ENCODE measurements around the gene HMGB4. TPM values are rescaled to one million over a fixed set of nuclear protein-coding genes. Genes with fewer than 3 reads are reported as not detected.
A peak's percentile ranks its signal among the peaks of the same experiment; 100 is the strongest.

HMGB4 gene
- polyA plus RNA-seq, 1 of the 3 experiments (the other 2 are of a cell fraction) = not detected

DNA sequence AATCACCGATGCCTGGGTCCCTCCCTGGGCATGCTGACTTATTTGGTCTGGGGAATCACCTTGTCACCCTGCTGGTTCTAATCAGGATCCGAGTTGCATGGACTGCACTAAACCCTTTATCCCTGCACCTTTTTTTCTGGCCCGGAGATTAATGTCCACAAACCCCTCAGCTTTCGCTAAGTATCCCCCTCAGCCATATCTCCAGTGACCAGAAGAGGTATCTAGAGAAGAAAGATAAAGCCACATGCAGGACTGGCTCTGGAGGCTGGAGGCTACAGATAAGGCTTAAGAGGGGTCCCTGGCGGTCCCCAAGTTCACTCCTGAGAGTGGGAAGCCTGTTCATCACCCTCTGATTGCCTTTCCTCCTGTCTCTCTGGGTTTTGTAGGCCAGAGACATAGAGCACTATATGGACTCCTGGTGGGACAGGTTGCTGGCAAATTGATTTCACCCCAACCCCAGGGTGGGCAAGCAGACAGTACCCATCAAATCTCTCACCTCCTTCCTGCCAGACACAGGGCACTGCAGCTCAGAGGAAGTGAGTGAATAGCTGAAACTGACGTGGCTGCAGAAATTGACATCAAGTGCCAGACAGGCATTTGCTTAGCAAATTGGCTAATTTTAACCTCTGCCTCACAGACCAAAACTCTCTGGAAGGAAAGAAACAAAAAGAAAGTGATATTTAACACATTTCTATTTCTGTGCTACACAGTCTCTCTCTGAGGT lies 38.8 kb downstream of the HMGB4 start:
- H3K36me3 ChIP-seq (replicated peaks in 1 of 2; ENCODE audit: control insufficient read depth in 1 of 2, insufficient read depth in 2 of 2, low read length in 1 of 2) = no peaks in the 10 kb centered on the region
- H3K4me2 ChIP-seq = no peak overlapping the region
- POLR2A ChIA-PET = no interaction called here
- no peaks in the 10 kb centered on the region for H4K20me1 ChIP-seq (ENCODE audit: insufficient read depth)
- no peaks in the 10 kb centered on the region for H3K9me2 ChIP-seq
- H3K79me2 ChIP-seq (ENCODE audit: insufficient read depth) = no peaks in the 10 kb centered on the region
- 24% methylated on average over 5 of the region's 6 CpGs for WGBS (ENCODE audit: low lambda C conversion rate)
- H2AFZ ChIP-seq (ENCODE audit: low read depth) = no peak overlapping the region
- no peak for TF ChIP-seq MXI1 (IDR thresholded peaks at IDR 0.05; ENCODE audit: low read depth, low read length)
- TF ChIP-seq, protein P1, sequence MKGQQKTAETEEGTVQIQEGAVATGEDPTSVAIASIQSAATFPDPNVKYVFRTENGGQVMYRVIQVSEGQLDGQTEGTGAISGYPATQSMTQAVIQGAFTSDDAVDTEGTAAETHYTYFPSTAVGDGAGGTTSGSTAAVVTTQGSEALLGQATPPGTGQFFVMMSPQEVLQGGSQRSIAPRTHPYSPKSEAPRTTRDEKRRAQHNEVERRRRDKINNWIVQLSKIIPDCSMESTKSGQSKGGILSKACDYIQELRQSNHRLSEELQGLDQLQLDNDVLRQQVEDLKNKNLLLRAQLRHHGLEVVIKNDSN (IDR thresholded peaks at IDR 0.05; ENCODE audit: borderline replicate concordance, low read depth) = no peak
- TF ChIP-seq, protein P2, sequence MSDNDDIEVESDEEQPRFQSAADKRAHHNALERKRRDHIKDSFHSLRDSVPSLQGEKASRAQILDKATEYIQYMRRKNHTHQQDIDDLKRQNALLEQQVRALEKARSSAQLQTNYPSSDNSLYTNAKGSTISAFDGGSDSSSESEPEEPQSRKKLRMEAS (IDR thresholded peaks at IDR 0.05; ENCODE audit: low read depth) = no peak
- TF ChIP-seq GATA2 (CRISPR knock-in tag; IDR thresholded peaks at IDR 0.05) = no peak
- TF ChIP-seq NRF1 (IDR thresholded peaks at IDR 0.05; ENCODE audit: low read depth, low read length) = no peak
- TF ChIP-seq, protein P3, sequence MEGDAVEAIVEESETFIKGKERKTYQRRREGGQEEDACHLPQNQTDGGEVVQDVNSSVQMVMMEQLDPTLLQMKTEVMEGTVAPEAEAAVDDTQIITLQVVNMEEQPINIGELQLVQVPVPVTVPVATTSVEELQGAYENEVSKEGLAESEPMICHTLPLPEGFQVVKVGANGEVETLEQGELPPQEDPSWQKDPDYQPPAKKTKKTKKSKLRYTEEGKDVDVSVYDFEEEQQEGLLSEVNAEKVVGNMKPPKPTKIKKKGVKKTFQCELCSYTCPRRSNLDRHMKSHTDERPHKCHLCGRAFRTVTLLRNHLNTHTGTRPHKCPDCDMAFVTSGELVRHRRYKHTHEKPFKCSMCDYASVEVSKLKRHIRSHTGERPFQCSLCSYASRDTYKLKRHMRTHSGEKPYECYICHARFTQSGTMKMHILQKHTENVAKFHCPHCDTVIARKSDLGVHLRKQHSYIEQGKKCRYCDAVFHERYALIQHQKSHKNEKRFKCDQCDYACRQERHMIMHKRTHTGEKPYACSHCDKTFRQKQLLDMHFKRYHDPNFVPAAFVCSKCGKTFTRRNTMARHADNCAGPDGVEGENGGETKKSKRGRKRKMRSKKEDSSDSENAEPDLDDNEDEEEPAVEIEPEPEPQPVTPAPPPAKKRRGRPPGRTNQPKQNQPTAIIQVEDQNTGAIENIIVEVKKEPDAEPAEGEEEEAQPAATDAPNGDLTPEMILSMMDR (IDR thresholded peaks at IDR 0.05) = no peak
- TF ChIP-seq JUND (IDR thresholded peaks at IDR 0.05) = no peak
- TF ChIP-seq RCOR1 (IDR thresholded peaks at IDR 0.05; ENCODE audit: low read length) = no peak
- no peak for TF ChIP-seq POLR2AphosphoS5 (IDR thresholded peaks at IDR 0.05; ENCODE audit: low read depth, low read length)
- TF ChIP-seq CHD2 (IDR thresholded peaks at IDR 0.05; ENCODE audit: low read length, partially characterized antibody) = no peak
- no peak for TF ChIP-seq FOSL2 (IDR thresholded peaks at IDR 0.05; ENCODE audit: borderline replicate concordance, low read depth)
- no peak for TF ChIP-seq EP300 (IDR thresholded peaks at IDR 0.05; ENCODE audit: borderline replicate concordance in 1 of 2, low read depth in 1 of 2, low read length in 1 of 2)
- no peak for TF ChIP-seq RFX5 (IDR thresholded peaks at IDR 0.05; ENCODE audit: low read length)
- TF ChIP-seq TCF12 (IDR thresholded peaks at IDR 0.05) = no peak
- DNase-seq = peak; percentile 26
- no peaks in the 10 kb centered on the region for H3F3A ChIP-seq (replicated peaks; ENCODE audit: insufficient read depth)
- H3K9ac ChIP-seq = no peak overlapping the region
- CTCF ChIA-PET = interaction anchor here (1.6 kb wide), 1 partner anchor 211 kb away, joined by 4 read pairs; no protein-coding TSS in a partner anchor
- no peaks in the 10 kb centered on the region for H3K27me3 ChIP-seq (ENCODE audit: insufficient read depth)
- H3K4me3 ChIP-seq (ENCODE audit: low read depth in 2 of 2, low read length in 1 of 2) = no peak overlapping the region
- no peaks in the 10 kb centered on the region for H3K9me3 ChIP-seq
- H3K27ac ChIP-seq (ENCODE audit: low read depth in 2 of 2, low read length in 1 of 2) = no peak overlapping the region
- peaks cover 0 to 14% of the 10 kb centered on the region in 2 experiments; a peak in 2 of 4 replicates for H3K4me1 ChIP-seq (ENCODE audit: control insufficient read depth in 1 of 2, insufficient read depth in 2 of 2, low read depth in 1 of 2, low read length in 1 of 2)

DNA sequence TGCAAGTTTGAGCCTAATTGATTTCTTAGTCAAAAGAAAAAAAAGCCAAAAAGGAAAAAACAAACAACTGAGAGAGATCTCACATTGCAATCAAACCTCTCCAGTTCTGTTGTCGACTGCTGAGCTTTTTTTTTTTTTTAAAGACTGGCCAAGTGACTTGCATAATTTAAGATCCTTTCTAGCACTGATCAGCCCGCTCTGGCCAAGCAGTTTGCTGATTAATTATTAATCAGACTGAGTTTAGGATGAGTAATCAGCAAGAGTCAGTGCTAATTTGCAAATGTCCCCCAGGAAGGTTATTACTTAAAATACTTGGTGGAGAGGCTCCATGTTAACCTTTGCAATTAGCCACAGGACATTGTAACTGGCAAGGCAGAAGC lies 39.3 kb downstream of the HMGB4 start:
- Histone ChIP-seq H2AFZ (ENCODE audit: low read depth) (no peak overlapping the region), H3K79me2 (ENCODE audit: insufficient read depth) (no peaks in the 10 kb centered on the region), H3K4me1 (ENCODE audit: control insufficient read depth in 1 of 2, insufficient read depth in 2 of 2, low read depth in 1 of 2, low read length in 1 of 2) (peaks cover 0 to 11% of the 10 kb centered on the region in 2 experiments; a peak in 2 of 4 replicates), H3K27ac (ENCODE audit: low read depth in 2 of 2, low read length in 1 of 2) (no peak overlapping the region), H3K9ac (no peak overlapping the region), H3F3A (replicated peaks; ENCODE audit: insufficient read depth) (no peaks in the 10 kb centered on the region), H3K36me3 (replicated peaks in 1 of 2; ENCODE audit: control insufficient read depth in 1 of 2, insufficient read depth in 2 of 2, low read length in 1 of 2) (no peaks in the 10 kb centered on the region), H3K9me3 (no peaks in the 10 kb centered on the region), H3K4me3 (ENCODE audit: low read depth in 2 of 2, low read length in 1 of 2) (no peak overlapping the region), H3K27me3 (ENCODE audit: insufficient read depth) (no peaks in the 10 kb centered on the region), H3K9me2 (no peaks in the 10 kb centered on the region), H4K20me1 (ENCODE audit: insufficient read depth) (no peaks in the 10 kb centered on the region), H3K4me2 (no peak overlapping the region)
- ChIA-PET CTCF (no interaction called here), POLR2A (no interaction called here)
- WGBS (ENCODE audit: low lambda C conversion rate) = 10% methylated on average over 2 of the region's 2 CpGs
- no peak for DNase-seq
- no peak for TF ChIP-seq RAD21 (IDR thresholded peaks at IDR 0.05; ENCODE audit: low read length)
- TF ChIP-seq MXI1 (IDR thresholded peaks at IDR 0.05; ENCODE audit: low read depth, low read length) = no peak
- no peak for TF ChIP-seq SIN3A (IDR thresholded peaks at IDR 0.05; ENCODE audit: borderline replicate concordance, low read depth, low read length)
- no peak for TF ChIP-seq FOXJ3 (CRISPR knock-in tag; IDR thresholded peaks at IDR 0.05)
- no peak for TF ChIP-seq FOSL2 (IDR thresholded peaks at IDR 0.05; ENCODE audit: borderline replicate concordance, low read depth)
- no peak for TF ChIP-seq GATA2 (CRISPR knock-in tag; IDR thresholded peaks at IDR 0.05)
- TF ChIP-seq, protein P4, sequence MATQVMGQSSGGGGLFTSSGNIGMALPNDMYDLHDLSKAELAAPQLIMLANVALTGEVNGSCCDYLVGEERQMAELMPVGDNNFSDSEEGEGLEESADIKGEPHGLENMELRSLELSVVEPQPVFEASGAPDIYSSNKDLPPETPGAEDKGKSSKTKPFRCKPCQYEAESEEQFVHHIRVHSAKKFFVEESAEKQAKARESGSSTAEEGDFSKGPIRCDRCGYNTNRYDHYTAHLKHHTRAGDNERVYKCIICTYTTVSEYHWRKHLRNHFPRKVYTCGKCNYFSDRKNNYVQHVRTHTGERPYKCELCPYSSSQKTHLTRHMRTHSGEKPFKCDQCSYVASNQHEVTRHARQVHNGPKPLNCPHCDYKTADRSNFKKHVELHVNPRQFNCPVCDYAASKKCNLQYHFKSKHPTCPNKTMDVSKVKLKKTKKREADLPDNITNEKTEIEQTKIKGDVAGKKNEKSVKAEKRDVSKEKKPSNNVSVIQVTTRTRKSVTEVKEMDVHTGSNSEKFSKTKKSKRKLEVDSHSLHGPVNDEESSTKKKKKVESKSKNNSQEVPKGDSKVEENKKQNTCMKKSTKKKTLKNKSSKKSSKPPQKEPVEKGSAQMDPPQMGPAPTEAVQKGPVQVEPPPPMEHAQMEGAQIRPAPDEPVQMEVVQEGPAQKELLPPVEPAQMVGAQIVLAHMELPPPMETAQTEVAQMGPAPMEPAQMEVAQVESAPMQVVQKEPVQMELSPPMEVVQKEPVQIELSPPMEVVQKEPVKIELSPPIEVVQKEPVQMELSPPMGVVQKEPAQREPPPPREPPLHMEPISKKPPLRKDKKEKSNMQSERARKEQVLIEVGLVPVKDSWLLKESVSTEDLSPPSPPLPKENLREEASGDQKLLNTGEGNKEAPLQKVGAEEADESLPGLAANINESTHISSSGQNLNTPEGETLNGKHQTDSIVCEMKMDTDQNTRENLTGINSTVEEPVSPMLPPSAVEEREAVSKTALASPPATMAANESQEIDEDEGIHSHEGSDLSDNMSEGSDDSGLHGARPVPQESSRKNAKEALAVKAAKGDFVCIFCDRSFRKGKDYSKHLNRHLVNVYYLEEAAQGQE (IDR thresholded peaks at IDR 0.05; ENCODE audit: low read depth, low read length) = no peak
- no peak for TF ChIP-seq FOXM1 (IDR thresholded peaks at IDR 0.05; ENCODE audit: low read depth)
- TF ChIP-seq, protein P5, sequence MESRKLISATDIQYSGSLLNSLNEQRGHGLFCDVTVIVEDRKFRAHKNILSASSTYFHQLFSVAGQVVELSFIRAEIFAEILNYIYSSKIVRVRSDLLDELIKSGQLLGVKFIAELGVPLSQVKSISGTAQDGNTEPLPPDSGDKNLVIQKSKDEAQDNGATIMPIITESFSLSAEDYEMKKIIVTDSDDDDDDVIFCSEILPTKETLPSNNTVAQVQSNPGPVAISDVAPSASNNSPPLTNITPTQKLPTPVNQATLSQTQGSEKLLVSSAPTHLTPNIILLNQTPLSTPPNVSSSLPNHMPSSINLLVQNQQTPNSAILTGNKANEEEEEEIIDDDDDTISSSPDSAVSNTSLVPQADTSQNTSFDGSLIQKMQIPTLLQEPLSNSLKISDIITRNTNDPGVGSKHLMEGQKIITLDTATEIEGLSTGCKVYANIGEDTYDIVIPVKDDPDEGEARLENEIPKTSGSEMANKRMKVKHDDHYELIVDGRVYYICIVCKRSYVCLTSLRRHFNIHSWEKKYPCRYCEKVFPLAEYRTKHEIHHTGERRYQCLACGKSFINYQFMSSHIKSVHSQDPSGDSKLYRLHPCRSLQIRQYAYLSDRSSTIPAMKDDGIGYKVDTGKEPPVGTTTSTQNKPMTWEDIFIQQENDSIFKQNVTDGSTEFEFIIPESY (IDR thresholded peaks at IDR 0.05; ENCODE audit: borderline replicate concordance, low read depth) = no peak

Measured in SK-N-SH (cell line).